Panc1 (cell line): Measurements from ENCODE around the gene RACK1. TPM values are rescaled to one million over a fixed set of nuclear protein-coding genes. Genes with fewer than 3 reads are reported as not detected.
A peak's percentile ranks its signal among the peaks of the same experiment; 100 is the strongest.

Source experiments
- ATAC-seq: fragments of 200-7000 bp; cut with Tn5 transposase; 2 replicates; pipeline ENCODE4 v1.9.1; 2020; ENCODE audit warnings: mild to moderate bottlenecking, moderate library complexity
- BruUV-seq: library from RNA; stranded (reverse); fragments of 400-500 nt; replicated peaks from 2 replicates; lab custom pipeline; 2021; lab: Mats Ljungman, UMichigan
- CTCF ChIA-PET: fragments of 300-600 bp; sonication (Branson Sonifier 250); formaldehyde crosslinking; loops from one replicate; lab custom pipeline; 2022; ENCODE audit warnings: antibody characterized with exemption; lab: Charles Lee
- POLR2A ChIA-PET: fragments of 300-600 bp; sonication (Branson Sonifier 250); formaldehyde crosslinking; loops from one replicate; lab custom pipeline; 2022; ENCODE audit warnings: antibody characterized with exemption; lab: Charles Lee
- DNase-seq: peaks from one replicate; pipeline ENCODE4 v3.0.0-alpha.2; 2010; ENCODE audit warnings: low read depth, low spot score
- H3K27ac ChIP-seq: 2 replicates; pipeline ENCODE4 v1.5.1; 2011; ENCODE audit warnings: mild to moderate bottlenecking, low read length, inconsistent platforms
- H3K27me3 ChIP-seq: fragments of 200-500 bp; sonication (Bioruptor generic); 2 replicates; pipeline ENCODE4 v1.6.0; 2014; ENCODE audit warnings: low read length, inconsistent platforms; ENCODE audit not compliant: control insufficient read depth, insufficient read depth
- H3K36me3 ChIP-seq: fragments of 200-500 bp; sonication (Bioruptor generic); 2 replicates; pipeline ENCODE4 v1.5.1; 2014; ENCODE audit warnings: inconsistent platforms, mild to moderate bottlenecking, low read length, moderate library complexity; ENCODE audit not compliant: control insufficient read depth, insufficient read depth
- H3K4me1 ChIP-seq: 2 replicates; pipeline ENCODE4 v1.5.1; 2011; ENCODE audit warnings: inconsistent platforms, mild to moderate bottlenecking, low read length, moderate library complexity; ENCODE audit not compliant: control insufficient read depth, insufficient read depth
- H3K4me3 ChIP-seq, 2 experiments: 2 replicates each; pipeline ENCODE4 v1.5.1; 2011 to 2012; ENCODE audit warnings: low read depth in 2 of 2, low read length in 2 of 2, mild to moderate bottlenecking in 2 of 2, inconsistent platforms in 1 of 2, moderate library complexity in 1 of 2
- H3K9me3 ChIP-seq: fragments of 200-500 bp; sonication (Bioruptor generic); 2 replicates; pipeline ENCODE4 v1.5.1; 2014; ENCODE audit warnings: low read depth, mild to moderate bottlenecking, inconsistent platforms, low read length, moderate library complexity; ENCODE audit not compliant: control insufficient read depth, insufficient read depth
- CTCF ChIP-seq: fragments of 450-650 bp; IDR thresholded peaks from 2 replicates; pipeline ENCODE4 v1.5.1; 2017; ENCODE audit warnings: mild to moderate bottlenecking
- POLR2AphosphoS5 ChIP-seq: IDR thresholded peaks from 2 replicates; pipeline ENCODE4 v1.6.1; 2012; ENCODE audit warnings: mild to moderate bottlenecking, low read depth, low read length, moderate library complexity
- REST ChIP-seq, 2 experiments: IDR thresholded peaks; 2 replicates each; pipeline ENCODE4 v1.6.1; 2011 to 2012; ENCODE audit warnings: low read depth in 2 of 2, control low read depth in 1 of 2, low read length in 1 of 2, mild to moderate bottlenecking in 1 of 2, moderate library complexity in 1 of 2; ENCODE audit not compliant: insufficient read depth in 1 of 2
- SIN3A ChIP-seq: IDR thresholded peaks from 2 replicates; pipeline ENCODE4 v1.6.1; 2012; ENCODE audit warnings: low read depth, mild to moderate bottlenecking, low read length, moderate library complexity, borderline replicate concordance; ENCODE audit not compliant: insufficient read depth
- TCF7L2 ChIP-seq: IDR thresholded peaks from 2 replicates; pipeline ENCODE4 v1.6.1; 2011; ENCODE audit warnings: mild to moderate bottlenecking, low read depth, low read length, inconsistent platforms
- in situ Hi-C: cut with HindIII; loops from 2 replicates; pipeline ENCODE4 v1.10.0; 2016; ENCODE audit warnings: low sequenced_read_pairs, low pct_unique_long_range_greater_than_20kb
- intact Hi-C: fragments of 100-400 bp; cut with micrococcal nuclease; formaldehyde crosslinking; loops from one replicate; pipeline ENCODE4 v1.10.0; 2022; ENCODE audit not compliant: unreplicated experiment
- total RNA-seq: library from RNA; stranded (reverse); gene quantifications from one replicate; pipeline ENCODE4 v1.2.1, GENCODE V29; 2021; ENCODE audit not compliant: unreplicated experiment

Gene RACK1
- total RNA-seq, 1 experiment from 2014 or later, result 1,623 TPM

- ATAC-seq, result no peak
- ChIA-PET CTCF (no interaction called here), POLR2A (no interaction called here)
- Histone ChIP-seq H3K27ac (peak overlapping the region; percentile 96), H3K9me3 (no peaks in the 10 kb centered on the region), H3K4me3 (peak overlapping the region; percentile 77 to 83), H3K36me3 (no peaks in the 10 kb centered on the region; the same call in 1 of the 2 replicates), H3K4me1 (peaks cover 21% of the 10 kb centered on the region), H3K27me3 (no peaks in the 10 kb centered on the region)
- TF ChIP-seq POLR2AphosphoS5 (no peak), SIN3A (no peak), REST (IDR thresholded peaks at IDR 0.05; ENCODE audit: insufficient read depth in 1 of 2, low read depth in 2 of 2, low read length in 1 of 2) (no peak), CTCF (no peak)
- in situ Hi-C loops (no loop called here), intact Hi-C loops (no loop called here)
- no TSS peak for BruUV-seq
- no peak for DNase-seq
Observed at GRCh38 chr5:181224390-181225229, 19.1 kb downstream of the RACK1 start.

GRCh38 chr5:181223729-181224389 lies 19.8 kb downstream of the RACK1 start:
- TF ChIP-seq CTCF (no peak), TCF7L2 (no peak), REST (IDR thresholded peaks at IDR 0.05; ENCODE audit: insufficient read depth in 1 of 2, low read depth in 2 of 2, low read length in 1 of 2) (no peak), SIN3A (no peak), POLR2AphosphoS5 (no peak; the same call in 1 of the 2 replicates)
- CTCF ChIA-PET, result no interaction called here
- TSS peak; percentile 95 for BruUV-seq

More at GRCh38 chr5:181223729-181224389, 19.8 kb downstream of the RACK1 start:
- POLR2A ChIA-PET, result interaction anchor here (0.5 to 1.0 kb wide), 5 partner anchors 11 to 38 kb away, joined by 4 to 14 read pairs (median 4); partner anchors contain the start of gene RACK1
- Histone ChIP-seq H3K27me3 (no peaks in the 10 kb centered on the region), H3K36me3 (no peaks in the 10 kb centered on the region; the same call in 1 of the 2 replicates), H3K27ac (peak overlapping the region; percentile 96), H3K4me3 (peak overlapping the region; percentile 77 to 83), H3K9me3 (no peaks in the 10 kb centered on the region), H3K4me1 (peaks cover 25% of the 10 kb centered on the region)
- no peak for DNase-seq
- in situ Hi-C loops (no loop called here), intact Hi-C loops (no loop called here)
- ATAC-seq, result 0 out of 2 replicates have a peak, but pooled peaks have one; percentile 1
